Stimulated activated CD4-positive, alpha-beta T cell treated with anti-CD3 and anti-CD28 coated beads, Interleukin-12 subunit alpha, Interleukin-12 subunit beta, amount 100 ng/mL, for 4 hours (primary cell): ENCODE data around the gene GRM8.

Experiments
- DNase-seq: peaks from one replicate; pipeline ENCODE4 v3.0.0-alpha.2; 2020

Gene GRM8

DNA sequence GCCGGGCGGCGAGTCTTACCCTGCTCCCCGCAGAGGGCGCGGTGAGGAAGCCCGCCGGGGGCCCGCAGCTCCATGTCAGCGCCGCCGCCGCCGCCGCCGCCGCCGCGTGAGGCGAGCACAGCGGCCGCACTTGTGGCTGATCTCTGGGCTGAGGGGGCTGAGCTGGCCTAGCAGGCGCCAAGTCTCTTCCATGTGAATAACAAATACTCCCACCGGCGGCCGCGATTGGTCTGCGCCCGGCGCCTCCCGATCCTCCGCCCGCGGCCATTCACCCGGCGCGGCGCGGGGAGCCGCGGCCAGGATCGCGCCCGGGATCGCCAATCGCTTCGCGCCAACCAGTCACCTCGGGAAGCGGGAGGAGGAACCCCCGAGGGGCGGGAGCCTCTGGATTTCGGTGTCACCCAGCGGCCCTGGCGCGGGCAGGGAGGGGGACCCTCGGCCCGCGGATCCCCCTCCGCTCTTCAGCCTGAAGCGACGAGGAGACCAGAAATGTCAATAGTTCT lies at the start of gene GRM8:
TSS of gene GRM8 (minus strand) at position 164 of the 503 bp plus-strand sequence.
- peak; percentile 12 for DNase-seq

DNA sequence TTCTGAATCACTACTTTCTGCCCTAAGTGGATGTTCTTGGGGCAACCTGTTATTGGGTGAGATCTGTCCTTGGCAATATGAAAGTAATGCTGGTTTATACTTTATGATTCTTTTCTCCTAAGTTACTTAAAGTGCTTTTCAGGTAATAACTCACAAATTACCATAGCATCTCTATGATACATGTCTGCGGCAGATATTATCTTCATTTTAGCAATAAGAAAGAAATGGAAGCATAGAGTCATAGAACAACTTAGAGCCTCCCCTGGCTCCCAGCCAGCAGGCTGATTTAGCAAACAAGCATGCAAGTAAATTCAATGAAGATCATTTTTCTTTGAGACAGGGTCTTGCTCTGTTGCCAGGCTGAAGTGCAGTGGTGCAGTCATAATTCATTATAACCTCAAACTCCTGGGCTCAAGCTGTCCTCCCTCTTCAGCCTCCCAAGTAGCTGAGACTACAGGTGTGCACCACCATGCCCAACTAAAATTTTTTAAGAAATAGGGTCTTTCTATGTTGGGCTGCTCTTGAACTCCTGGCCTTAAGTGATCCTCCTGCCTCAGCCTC lies 38.1 kb upstream of the GRM8 start:
- DNase-seq, result no peak

DNA sequence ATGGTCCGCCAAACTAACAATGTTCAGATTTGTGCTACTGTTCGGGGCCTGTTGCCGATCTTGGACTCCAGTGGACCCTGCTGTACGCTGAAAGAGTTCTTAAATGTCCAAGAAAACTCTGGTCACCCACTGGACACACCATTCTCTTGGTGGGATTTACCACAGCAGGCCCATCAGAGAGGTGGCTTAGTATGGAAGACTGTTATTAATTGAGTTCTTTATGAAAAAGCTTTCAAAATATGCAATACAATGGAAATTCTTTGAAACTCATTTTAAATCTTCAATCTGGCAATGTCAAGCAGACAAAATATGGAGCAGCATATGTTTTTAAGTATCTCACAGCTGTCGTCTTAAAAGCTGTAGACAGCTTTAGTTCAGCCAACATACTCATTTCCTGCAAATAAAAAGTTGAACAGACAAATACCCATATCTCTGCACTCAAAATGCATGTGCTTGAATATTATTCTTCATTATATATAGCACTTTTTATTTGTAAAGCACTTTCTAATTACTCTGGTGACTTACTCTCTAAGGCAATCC lies 37.4 kb upstream of the GRM8 start:
- DNase-seq, result no peak

DNA sequence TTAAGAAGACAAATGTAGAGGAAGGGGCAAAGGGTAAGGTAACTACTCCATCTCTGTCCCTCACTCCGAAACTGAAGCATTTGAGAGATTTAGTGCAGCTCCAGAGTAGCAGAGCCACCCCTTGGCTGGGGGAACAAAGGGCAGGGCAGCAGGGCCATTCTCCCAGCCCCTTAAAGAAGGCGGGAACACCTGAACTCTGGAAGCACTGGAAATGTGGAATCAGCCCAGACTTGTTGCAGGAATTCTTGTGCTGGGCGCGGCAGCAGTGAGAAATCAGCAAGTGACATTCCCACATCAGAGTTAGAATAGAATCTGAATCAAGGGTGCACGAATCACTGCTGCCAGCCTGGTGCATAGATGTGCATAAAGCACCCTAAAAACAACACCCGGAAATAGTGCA lies 34.4 kb upstream of the GRM8 start:
- DNase-seq, result no peak

DNA sequence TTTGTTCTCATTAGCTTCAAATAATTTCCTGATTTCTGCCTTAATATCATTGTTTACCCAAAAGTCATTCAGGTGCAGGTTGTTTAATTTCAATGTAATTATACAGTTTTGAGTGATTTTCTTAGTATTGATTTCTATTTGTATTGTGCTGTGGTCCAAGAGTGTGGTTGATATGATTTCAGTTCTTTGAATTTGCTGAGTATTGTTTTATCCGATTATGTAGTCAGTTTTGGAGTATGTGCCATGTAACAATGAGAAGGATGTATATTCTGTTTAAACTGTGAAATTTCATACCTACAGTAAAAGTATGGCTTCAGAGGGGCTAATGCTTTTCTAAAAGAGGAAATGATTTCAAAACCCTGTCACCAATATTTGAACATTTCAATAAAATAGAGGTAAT lies 17.4 kb upstream of the GRM8 start:
- no peak for DNase-seq

DNA sequence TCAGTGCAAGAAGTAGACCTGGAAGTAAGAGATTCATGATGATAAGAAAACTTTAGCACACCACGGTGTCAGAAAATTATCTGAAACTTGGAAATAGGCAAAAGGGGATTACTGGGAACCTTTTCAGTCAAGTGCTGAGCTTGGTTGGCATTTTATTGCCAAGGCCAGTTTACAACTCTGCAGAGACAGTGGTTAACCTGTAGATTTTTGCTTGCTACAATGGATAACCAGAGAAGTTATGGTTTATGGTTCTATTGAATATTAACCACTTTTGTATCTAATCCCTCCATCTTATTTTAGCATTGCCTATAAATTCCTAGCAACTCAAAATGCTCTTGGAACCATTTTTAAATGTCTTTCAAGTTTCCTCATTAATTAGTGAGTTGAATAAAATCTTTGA lies 13.3 kb upstream of the GRM8 start:
- no peak for DNase-seq

DNA sequence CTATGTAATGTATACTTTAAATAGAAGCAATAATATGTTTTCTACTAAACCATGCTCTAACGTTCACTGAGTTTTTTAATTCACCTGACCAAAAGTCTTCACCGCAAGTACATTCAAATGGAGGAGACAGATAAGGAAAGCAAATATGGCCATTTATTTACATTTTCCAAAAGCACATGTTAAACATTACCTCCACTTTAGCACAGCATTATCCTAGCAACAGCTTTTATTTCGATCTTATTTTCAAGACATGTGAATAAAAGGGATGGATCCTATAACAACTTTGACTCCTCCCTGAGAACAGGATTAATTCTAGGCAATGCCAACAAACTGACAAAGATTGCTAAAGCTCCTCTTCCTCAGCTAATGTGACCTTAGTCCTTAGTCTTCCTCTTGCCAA lies 11.5 kb upstream of the GRM8 start:
- DNase-seq, result no peak

GRCh38 chr7:127258111-127258510 lies 5.4 kb upstream of the GRM8 start:
- no peak for DNase-seq

DNA sequence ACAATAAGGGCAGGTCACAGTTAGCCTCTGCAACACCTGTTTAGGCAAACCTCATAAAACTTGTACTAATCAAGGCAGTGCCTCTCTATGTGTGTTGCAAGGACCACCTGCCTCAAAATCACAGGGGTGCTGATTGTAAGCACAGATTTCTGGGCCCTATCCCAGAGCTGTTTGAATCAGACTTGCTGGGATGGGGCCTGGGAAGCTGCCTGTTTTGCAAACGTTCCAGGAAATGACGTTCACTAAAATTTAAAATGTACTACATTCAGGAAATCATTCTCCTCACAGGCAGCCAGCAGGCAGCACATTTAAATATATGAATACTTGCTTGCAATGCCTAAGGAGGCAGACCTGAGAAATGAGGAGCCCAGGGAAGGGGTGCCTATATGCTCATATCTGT lies 4.3 kb upstream of the GRM8 start:
- no peak for DNase-seq

- DNase-seq, result no peak
Observed at GRCh38 chr7:127256041-127256725, 3.4 kb upstream of the GRM8 start.

- DNase-seq, result no peak
Observed at GRCh38 chr7:127254163-127254684, 1.5 kb upstream of the GRM8 start.

DNA sequence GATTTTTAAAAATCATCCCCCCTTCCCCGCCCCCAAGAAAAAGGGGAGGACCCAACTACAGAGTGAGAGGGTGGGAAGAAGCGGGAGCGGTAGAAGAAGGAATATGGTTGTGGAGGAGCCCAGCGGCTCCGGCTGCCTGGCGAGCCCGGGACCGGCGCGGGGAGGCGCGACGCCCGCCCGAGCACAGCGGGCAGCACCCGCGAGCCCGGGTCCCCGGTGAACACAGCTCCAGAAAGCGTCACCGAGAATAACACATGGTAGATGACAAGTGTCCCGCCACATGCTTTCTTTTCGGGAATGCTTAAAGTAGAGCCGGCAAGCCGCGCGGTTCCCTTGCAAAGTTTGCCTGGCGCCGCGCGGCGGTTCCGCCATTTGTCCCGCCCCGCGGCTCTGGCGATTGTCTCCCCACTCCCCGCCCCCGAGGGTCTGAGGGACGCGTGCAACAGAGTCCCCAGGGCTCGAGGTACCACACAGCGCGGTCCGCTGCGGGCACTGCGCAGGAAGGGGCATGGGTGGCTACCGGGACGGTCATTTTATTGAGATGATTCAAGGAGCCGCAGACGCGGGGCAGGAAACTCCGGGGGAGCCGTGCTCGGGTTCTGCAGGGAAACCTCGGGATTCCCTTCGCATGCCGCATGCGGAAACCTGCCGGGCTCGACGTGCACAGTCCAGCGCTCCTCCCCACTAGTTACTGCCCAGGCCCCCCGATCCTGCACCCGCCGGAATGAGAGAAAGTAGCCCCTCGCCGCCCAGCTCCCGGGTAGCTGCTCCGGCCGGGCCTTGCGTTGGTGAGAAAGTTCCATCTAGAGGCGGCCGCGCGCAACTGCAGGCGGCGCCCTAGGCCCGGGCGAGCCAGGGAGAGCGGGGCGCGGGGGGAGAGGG lies 781 bp upstream of the GRM8 start:
- DNase-seq, result peak; percentile 62

GRCh38 chr7:127252377-127252713 lies 396 bp downstream of the GRM8 start:
- DNase-seq, result no peak

- peak; percentile 23 for DNase-seq
Observed at GRCh38 chr7:127251465-127252376, 1.0 kb downstream of the GRM8 start.

DNA sequence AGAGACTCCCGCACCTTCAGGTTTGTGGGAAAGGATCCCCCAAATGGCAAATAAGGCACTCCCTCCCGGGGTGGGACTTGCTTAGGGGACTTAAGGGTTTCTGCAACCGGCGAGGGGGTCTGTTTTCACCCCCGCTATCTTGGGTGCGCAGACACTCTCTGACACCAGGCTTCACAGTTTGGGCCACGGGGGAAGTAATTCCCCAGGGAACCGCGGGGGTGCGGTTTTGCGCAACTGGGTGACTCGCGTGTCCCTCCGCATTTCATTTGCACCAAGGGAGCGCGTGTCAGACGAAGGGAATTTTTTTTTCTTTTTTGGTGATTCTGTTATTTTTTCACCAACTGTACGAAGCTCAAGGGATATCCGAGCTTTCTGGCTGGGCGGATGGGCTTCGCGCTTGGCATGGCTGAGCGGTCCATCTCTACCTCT lies 1.7 kb downstream of the GRM8 start:
- DNase-seq, result no peak

DNA sequence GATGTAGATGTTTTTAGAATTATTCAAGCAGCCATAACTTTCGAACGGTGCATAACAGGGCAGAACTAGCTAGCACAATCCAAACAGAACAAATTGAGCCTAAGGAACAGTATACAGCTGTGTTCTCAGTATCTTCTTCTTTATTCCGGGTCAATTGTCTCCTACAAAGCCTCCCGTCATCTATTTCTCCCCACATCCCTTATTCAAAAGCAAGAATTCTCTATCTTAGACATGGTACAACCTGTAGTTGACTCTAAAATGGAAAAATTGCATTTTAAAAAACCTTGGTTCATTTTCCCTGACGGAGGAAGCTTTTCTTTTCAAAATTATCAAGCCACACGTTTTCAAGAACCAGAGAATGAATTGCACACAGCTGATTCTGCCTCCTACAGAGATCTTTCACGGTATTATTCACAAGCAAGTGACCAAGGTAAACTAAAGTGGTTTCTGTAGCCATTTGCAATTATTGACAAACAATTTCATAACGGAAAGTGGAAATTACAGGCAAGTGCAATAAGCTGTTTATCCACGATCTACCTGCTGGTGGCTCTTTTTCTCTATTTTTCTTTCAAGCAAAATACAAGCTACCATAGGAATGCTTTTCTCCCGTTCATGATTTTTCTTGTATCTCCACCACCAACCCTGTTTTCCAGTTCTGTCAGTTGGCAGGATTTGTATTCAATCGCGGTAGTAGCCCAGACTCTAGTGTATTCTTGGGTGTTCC lies 2.3 kb downstream of the GRM8 start:
- no peak for DNase-seq

DNA sequence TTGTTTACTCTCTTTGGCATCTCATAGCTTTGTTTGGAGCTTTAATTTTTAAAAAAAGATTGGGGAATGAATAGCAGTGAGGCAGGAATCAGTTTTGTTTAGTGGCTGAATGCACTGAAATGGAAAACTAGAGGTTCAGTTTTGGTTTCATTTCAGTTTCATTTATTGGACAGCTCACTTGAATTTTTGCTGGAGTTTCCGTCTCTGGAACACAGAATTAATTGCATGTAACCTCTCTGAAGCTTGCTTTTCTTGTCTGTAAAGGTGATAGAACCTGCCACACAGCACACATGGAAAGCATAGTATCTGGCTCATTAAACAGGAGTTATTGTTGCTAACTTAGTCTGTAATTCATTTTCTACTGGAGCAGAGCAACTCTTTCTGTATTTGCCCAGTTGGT lies 7.1 kb downstream of the GRM8 start:
- DNase-seq, result no peak

DNA sequence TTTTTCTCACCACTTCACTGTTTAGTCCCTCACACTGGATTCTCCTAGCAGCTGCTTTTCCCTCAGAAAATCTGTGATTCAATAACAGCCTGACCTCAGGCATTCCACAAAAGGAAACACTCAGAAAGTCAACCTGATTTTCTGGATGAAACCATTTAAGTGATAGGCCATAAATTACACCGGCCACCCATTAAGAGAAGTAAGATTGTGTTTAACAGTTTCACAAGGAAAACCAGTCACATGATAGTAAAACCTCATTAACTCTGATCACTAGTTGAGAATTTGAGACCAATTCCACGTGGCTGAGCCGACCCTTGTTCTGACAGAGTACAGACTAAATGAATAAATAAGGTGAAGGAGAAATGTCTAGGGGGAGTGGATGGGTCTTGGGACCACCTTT lies 7.7 kb downstream of the GRM8 start:
- DNase-seq, result no peak

- no peak for DNase-seq
Observed at GRCh38 chr7:127239814-127240213, 12.9 kb downstream of the GRM8 start.

- no peak for DNase-seq
Observed at GRCh38 chr7:127233630-127234029, 19.1 kb downstream of the GRM8 start.

DNA sequence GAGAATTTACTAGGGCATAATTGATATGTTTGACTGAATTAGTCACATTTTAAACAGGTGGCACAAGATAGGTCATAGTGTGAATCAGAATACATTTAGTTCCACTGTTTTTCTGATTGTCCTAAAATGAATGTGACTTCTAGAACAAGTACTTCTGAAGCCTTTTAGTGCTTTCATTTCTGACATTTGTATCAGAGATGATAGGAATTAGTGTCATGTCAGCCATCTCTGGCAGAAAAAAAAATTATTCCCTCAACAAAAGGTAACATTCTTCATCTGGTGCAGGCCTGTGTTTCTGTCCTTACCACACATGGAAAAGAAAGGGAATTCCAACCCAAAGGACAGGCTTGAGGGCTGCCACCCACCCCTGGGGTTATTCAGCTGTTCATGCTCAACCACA lies 21.3 kb downstream of the GRM8 start:
- DNase-seq, result no peak
